PFSK-1 (cell line): Measurements from ENCODE around the gene INPP5D.
A peak's percentile ranks its signal among the peaks of the same experiment; 100 is the strongest.

Source experiments
- POLR2AphosphoS5 ChIP-seq: IDR thresholded peaks from 2 replicates; pipeline ENCODE4 v1.6.1; 2012; ENCODE audit warnings: low read depth, mild to moderate bottlenecking, control low read depth, low read length, moderate library complexity
- REST ChIP-seq, 2 experiments: IDR thresholded peaks; 2 replicates each; pipeline versions ENCODE4 v1.6.1 to v1.8.0; 2011 to 2012; ENCODE audit warnings: low read depth in 2 of 2, low read length in 2 of 2, control low read depth in 1 of 2, inconsistent platforms in 1 of 2, mild to moderate bottlenecking in 1 of 2, moderate library complexity in 1 of 2; ENCODE audit not compliant: insufficient read depth in 1 of 2
- TAF1 ChIP-seq: IDR thresholded peaks from 2 replicates; pipeline ENCODE4 v1.6.1; 2012; ENCODE audit warnings: low read length, control low read depth, borderline replicate concordance; ENCODE audit not compliant: insufficient read depth

- TF ChIP-seq REST (IDR thresholded peaks at IDR 0.05; ENCODE audit: insufficient read depth in 1 of 2, low read depth in 2 of 2, low read length in 2 of 2) (0 out of 4 replicates have a peak, but pooled peaks of 1 of the 2 experiments have one; percentile 12), TAF1 (no peak), POLR2AphosphoS5 (no peak)
Measured at GRCh38 chr2:233165895-233166661, 105.9 kb downstream of the INPP5D start.
